GM21786 (cell line): Measurements from ENCODE around the gene CYTH1.

Experiments
- ATAC-seq: cut with Tn5 transposase; IDR thresholded peaks from one replicate; pipeline ENCODE4 v1.9.1; 2021; ENCODE audit not compliant: unreplicated experiment

Gene CYTH1

GRCh38 chr17:78806451-78806850, 24.4 kb upstream of the CYTH1 start:
- ATAC-seq, result no peak

GRCh38 chr17:78805301-78805700, 23.2 kb upstream of the CYTH1 start:
- no peak for ATAC-seq

- no peak for ATAC-seq
Observed at GRCh38 chr17:78804777-78805176, 22.7 kb upstream of the CYTH1 start.

GRCh38 chr17:78803186-78803845, 21.2 kb upstream of the CYTH1 start:
- no peak for ATAC-seq

DNA sequence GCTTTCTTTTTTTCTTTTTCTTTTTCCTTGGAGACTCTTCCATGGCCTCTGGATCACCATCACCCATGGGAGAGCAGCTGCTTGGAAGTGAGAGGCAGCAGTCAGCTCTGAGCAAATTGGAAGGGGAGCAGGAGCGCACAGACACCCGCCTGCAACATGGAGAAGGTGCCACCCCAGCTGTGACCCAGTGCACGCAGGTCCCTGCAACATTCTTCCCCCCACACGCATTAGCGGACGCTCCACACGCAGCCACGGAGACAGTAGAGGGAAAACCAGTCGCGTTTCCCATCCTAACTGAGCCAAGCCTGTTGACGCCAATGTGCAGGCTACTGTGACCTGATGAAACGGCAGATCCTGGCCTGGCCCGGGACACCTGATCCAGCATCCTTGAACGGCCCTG, 20.4 kb upstream of the CYTH1 start:
- no peak for ATAC-seq

DNA sequence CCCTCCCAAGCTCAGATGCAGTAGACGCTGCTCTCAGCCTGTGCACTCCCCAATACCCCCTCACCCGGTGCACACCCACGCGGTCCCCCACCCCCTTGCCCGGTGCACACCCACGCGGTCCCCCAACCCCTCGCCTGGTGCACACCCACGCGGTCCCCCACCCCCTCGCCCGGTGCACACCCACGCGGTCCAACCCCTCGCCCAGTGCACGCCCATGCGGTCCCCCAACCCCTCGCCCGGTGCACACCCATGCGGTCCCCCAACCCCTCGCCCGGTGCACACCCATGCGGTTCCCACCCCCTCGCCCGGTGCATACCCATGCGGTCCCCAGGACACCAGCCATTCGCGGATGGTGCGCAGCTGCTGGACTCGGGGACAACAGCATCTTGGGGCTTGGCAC, 19.9 kb upstream of the CYTH1 start:
- no peak for ATAC-seq

DNA sequence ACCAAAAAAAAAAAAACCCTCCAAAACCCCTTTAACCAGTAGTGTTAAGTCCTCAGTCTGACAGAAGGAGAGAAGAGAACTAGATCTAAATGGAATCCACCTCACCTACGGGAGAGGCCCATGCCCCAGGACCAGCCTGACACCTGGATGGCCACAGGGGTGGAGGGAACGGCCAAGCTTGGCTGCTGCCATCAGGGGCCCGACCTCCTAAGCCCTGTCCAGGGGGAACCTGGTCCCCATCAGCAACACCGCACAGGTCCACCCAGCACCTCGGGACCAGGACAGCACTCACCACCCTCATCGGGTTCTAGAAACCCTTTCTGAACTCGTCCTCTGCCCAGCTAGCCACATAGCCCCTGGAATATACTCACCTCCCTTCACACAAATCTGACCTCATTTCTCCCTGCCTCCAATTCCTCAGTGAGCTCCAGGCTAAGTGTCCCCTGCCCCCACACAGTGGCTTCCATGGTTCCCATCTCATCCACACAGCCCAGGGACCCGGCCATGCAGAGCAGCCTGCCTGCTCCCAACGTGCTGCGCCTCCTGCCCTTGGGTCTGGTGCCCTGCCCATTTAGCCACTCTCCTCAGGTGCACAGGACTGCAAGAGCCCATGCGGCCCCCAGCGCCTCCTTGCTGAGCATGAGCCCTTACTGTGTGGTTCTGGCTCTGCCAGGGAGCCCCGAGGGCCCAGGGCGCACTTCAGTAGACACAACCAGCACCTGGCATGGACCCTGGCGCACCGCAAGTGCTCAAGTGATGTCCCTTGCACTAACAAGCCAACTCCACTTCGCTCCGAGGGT, 18.3 kb upstream of the CYTH1 start:
- ATAC-seq, result no peak

GRCh38 chr17:78798695-78799559, 16.9 kb upstream of the CYTH1 start:
- no peak for ATAC-seq

DNA sequence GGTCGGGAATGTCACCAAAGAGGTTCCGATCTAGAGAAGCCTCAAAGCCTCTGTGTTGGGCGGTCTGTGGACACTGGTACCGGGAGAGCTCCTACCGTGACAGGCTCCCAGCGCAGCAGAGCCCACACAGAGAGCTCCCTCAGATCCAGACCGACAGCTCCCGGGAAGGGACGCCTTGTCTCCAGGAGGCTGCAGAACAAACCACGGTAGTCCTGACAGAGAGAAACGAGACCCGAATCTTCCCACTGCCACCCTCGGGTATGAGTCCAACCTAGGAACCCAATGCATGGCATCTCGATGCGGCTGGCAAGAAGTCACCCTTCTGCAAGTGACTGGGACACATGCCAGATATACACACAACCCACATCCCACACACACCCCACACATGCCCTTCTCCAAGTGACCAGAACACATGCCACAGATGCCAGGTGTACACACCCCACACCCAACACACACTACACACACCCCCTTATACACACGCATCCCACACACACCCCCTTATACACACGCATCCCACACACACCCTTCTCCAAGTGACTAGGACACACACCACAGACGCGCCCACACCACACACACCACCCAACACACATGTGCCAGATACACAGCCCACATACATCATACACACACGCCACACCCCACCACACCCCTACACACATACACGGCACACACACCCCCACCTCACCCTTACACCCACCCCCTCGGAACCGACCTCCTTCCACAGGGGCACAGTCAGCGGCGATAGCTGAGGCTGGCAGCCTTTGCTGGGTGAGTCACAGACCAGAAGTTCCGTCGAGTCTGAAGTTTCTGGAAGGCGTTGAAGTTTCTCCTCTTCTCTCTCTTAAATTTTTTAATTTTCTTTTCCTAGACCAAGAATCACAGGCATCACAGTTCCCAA, 15.9 kb upstream of the CYTH1 start:
- no peak for ATAC-seq

GRCh38 chr17:78797213-78797612, 15.1 kb upstream of the CYTH1 start:
- ATAC-seq, result no peak

DNA sequence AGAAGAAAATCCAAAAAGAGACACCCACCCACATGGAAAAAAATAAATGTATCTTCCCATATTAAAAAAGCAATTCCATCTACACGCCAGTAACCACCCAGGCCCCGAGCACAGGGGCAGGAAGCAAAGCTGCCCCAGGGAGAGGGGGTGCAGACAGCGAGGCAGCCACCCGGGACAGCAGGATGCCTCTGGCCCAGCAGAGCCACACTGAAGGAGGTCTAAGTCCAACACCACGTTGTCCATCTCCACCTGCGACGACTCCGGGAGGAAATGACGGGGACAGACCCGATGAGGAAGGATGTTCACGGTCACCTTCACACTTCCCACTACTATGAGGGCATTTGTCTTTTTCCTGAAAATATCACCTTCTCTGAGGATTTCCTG, 14.4 kb upstream of the CYTH1 start:
- ATAC-seq, result no peak

GRCh38 chr17:78795861-78796516, 13.9 kb upstream of the CYTH1 start:
- ATAC-seq, result no peak

DNA sequence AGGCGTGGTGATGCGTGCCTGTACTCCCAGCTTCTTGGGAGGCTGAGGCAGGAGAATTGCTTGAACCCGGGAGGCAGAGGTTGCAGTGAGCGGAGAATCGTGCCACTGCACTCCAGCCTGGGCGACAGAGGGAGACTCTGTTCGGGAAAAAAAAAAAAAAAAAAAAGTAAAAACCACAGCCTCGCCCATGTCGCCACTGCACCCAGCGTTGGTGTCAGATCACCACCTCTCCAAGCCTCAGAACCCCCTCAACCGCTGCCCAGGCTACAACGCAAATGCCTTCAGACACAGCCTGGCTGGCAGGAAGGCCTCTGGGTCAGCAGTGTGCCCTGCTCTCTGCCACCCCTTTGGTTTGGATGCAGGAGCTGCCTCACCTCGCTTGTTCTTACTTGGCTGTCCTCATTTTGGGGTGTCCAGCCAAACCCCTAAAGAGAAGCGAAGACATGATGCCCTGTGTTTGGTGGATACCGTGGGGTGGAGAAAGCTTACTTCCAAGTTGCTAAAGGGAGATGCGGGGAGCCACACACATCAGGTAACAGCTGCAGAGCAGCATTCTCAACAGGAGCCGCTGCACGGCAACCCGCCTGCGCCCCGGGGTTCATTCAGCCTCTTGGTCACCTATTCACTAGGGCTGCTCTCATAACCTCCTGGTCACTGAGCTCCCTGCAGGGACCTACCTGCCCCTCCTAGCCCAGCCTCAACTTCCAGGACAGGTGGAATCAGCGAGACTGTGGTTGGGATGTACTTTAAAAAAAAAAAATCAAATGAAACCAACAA, 13.0 kb upstream of the CYTH1 start:
- no peak for ATAC-seq

DNA sequence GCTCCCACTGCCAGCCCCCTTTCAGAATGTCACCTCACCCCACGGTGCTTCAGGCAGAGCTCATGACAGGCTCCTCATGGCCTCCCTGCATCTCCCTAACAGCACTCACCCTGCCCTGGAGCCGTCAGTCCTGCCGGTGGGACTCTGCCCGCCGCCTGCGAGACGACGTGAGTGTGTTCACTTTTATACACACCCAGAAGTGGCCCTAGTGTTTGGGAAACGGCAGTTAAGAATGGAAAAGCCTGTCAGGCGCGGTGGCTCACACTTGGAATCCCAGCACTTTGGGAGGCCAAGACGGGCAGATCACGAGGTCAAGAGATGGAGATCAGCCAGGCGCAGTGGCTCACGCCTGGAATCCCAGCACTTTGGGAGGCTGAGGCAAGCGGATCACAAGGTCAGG, 12.3 kb upstream of the CYTH1 start:
- no peak for ATAC-seq

DNA sequence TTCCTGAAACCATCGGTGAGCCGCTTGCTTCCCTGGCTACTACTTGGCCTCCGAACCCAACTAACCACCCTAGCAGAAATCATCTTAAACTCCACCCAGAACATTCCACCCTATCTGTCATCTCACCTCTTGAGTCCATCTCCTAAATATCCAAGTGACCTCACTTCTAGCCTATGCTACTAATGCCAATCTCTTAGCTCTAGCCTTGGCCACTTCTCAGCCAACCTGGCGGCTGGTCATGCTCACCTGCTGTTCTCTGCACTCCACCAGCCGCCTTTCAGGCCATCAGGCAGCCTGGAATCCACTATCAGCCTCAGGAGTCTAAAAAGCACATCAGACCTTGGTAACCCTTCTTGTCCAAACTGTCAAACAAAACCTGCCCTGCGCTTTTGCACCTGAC, 11.9 kb upstream of the CYTH1 start:
- ATAC-seq, result no peak

DNA sequence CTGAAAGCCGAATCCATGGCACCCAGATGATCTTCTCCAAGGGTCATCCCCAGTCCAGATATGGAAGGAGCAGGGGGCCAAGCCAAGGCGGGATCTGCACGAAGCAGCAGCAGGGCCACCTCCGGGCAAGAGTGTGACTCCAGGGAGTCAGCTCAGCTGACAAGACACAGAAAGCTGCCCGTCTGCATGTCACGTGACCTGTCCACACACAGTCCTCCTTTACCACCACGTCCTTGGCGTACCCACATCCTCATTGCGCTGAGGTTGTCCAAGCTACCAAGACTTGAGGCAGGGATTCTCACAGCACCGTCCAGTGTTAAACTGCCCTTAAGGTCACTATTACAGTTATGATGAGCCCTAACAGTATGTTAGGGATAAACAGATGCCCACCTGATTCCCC, 11.3 kb upstream of the CYTH1 start:
- ATAC-seq, result no peak

- no peak for ATAC-seq
Observed at GRCh38 chr17:78791840-78792709, 10.0 kb upstream of the CYTH1 start.

GRCh38 chr17:78790552-78790951, 8.5 kb upstream of the CYTH1 start:
- no peak for ATAC-seq
